Amniotic epithelial cell (primary cell): ENCODE data around the gene HOXD10.

Experiments
- DNase-seq: peaks from one replicate; pipeline ENCODE4 v3.0.0-alpha.2; 2010; ENCODE audit warnings: low read depth

The HOXD10 gene

DNA sequence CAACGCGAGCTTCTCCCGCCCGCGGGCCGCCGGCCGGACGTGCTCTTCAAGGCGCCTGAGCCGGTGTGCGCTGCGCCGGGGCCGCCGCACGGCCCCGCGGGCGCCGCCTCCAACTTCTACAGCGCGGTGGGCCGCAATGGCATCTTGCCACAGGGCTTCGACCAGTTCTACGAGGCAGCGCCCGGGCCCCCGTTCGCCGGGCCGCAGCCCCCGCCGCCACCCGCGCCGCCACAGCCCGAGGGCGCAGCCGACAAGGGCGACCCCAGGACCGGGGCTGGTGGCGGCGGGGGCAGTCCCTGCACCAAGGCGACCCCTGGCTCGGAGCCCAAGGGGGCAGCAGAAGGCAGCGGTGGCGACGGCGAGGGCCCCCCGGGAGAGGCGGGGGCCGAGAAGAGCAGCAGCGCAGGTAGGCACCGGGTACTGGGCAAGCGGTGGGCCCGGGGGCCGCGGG, 8.8 kb upstream of the HOXD10 start:
- DNase-seq = no peak

- no peak for DNase-seq
Measured at GRCh38 chr2:176109192-176109901, 7.2 kb upstream of the HOXD10 start.

GRCh38 chr2:176109946-176110345, 6.6 kb upstream of the HOXD10 start:
- DNase-seq = no peak

- no peak for DNase-seq
Measured at GRCh38 chr2:176110415-176111308, 5.9 kb upstream of the HOXD10 start.

DNA sequence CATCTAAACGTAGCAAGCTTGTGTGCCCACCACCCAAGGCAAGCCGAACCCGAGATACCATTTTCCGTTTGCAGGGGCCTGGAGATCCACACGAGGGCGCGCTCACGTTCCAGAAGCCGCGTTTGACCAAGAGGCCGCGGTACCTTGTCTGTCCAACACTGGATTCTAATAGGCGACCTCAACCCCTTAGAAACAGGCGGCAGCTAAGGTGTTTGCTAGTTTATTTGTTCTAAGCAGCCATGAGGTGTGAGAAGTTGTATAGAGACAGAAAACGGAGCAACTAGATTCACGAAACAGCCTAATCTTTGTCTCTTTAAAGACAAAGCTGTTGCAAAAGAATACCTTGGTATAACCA, 5.3 kb upstream of the HOXD10 start:
- DNase-seq = peak; percentile 41

- no peak for DNase-seq
Measured at GRCh38 chr2:176111846-176112374, 4.7 kb upstream of the HOXD10 start.

DNA sequence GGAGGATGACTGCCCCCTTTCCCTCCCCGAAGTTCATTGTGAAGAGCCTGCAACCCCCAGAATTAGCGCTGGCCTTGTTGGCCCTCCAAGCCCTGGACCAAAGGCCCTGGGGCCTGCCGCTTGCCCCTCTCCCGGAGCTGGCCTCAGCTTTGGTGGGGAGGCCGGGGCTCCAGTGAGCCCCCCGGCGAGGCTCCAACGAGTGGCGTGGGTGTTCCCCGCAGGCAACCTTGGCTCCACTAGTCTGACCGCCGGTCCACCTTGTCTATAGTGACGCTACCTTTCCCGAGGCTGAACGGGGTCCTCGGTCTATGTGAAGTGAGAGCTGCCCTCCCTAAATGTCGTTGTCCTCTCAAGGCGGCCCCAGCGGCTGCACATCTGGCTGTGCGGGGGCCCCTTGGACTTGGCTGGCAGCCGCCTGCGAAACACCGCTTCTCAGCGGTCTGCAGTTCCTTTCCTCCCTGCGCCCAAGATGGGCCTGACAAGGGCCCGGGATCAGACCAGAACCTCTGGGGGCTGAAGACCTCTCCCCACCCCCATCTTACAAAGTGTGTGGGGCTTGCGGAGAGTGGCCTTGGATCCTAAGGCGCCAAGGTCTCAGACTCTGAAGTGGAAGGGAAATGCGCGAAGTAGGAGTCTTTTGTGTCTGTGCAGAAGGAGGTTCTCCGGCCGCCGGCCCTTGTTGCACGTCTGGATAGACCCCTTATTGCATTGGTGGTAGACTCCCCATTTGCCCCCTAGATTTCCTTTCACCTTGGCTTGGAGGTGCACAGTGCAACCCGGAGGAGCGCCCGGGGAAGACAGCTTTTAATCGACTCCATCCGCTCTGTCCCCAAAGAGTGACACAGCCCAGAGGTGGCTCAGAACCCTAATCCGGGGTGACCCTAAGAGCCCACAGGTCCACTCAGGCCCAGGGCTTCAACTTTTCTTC, 3.9 kb upstream of the HOXD10 start:
- no peak for DNase-seq

GRCh38 chr2:176114120-176114929, 2.3 kb upstream of the HOXD10 start:
- DNase-seq = no peak

- DNase-seq = no peak
Measured at GRCh38 chr2:176114930-176115625, 1.5 kb upstream of the HOXD10 start.

DNA sequence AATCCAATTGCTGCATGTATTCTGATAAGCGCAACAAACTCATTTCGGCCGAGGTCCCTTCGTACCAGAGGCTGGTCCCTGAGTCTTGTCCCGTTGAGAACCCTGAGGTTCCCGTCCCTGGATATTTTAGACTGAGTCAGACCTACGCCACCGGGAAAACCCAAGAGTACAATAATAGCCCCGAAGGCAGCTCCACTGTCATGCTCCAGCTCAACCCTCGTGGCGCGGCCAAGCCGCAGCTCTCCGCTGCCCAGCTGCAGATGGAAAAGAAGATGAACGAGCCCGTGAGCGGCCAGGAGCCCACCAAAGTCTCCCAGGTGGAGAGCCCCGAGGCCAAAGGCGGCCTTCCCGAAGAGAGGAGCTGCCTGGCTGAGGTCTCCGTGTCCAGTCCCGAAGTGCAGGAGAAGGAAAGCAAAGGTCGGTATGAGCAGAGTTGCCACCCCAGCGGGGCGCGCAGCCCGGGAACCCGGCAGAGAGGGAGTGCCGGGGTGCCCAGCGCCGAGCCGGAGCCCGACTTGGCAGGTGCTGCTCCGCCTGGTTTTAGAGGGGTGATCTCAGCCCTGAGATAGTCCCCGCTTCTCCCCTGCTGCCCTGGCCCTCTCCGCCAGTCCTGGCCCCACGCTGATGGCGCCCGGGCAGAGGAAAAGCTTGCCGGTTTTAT, 714 bp downstream of the HOXD10 start:
- DNase-seq = no peak

DNA sequence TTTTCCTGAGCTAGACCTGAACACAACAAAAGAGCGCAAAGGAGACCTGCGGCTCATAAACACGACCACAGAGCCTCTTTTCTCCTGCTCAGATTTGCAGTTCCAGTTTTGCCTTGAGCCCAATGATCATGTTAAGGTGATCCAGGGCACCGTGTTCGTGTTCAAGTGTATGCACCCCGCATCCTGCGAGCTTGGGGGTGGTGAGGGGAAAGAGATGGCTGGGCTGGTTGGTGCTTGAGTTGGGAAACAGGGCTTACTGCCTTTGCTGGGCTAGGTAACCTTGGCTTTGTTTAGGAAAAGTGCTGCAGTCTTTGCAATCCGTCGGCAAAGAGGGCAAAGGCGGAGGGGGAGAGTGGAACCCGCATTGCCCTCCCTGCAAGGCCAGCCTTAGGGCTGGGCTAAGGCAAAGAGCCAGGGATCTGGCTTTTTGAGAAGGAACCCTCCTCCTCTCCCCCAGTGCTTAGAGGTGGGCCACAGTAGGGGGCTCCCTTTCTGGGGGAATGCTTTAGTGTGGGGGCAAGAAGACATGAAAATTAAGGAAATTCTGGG, 1.3 kb downstream of the HOXD10 start:
- no peak for DNase-seq

DNA sequence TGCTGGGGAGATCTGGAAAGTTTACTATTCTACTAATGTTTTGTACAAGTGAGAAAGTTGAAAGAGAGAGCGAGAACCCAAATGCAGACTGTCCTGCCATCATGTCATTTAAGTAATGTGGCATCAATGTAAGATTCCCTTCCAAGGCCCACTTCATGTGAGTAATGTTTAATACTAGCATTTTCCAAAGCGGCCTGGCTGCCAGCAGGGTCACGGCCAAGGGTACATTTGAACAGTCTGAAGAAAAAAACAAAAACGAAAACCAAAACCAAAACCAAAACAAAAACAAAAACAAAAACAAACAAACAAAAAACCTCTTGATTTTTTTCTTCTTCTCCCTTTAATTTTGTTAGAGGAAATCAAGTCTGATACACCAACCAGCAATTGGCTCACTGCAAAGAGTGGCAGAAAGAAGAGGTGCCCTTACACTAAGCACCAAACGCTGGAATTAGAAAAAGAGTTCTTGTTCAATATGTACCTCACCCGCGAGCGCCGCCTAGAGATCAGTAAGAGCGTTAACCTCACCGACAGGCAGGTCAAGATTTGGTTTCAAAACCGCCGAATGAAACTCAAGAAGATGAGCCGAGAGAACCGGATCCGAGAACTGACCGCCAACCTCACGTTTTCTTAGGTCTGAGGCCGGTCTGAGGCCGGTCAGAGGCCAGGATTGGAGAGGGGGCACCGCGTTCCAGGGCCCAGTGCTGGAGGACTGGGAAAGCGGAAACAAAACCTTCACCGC, 2.2 kb downstream of the HOXD10 start:
- no peak for DNase-seq

DNA sequence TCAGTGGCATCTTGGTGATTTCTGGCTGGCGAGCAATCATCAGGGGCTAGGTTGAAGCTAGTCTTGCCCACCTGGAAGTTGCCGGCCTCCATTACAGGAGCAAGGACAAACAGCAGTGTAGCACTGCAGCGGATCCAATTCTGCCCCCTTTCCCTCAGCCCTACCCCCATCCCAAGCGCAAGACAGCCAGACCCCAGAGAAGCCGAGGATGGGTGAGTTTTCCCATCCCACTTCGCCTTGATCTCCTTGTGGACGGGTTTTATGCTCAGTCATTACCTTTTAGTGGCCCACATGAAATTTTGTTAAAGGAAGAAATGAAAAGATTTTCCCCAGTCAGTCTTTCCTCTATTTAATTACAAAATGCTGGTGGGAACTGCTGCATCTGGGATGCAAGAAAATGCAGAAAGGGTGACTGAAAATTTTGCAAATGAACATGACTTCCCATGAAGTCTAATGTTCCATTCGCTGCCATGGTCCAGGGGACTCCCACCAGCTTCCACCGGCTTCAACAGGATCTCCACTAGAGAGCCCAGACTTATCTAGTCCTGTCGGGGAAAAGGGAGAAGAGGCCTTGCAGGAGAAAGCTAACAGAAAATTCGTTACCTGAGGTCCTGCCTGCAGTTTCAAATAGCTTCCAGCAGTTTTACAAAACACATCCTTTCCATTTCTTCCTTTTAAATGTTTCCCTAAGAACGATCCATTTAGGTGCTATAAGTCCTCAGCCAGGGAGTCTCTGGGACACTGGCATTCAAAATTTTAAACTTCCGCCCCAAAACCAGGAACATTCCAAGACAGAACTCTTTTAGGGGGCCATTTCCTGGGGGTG, 4.0 kb downstream of the HOXD10 start:
- DNase-seq = no peak

- no peak for DNase-seq
Measured at GRCh38 chr2:176121190-176122051, 4.8 kb downstream of the HOXD10 start.

GRCh38 chr2:176122052-176122682, 5.6 kb downstream of the HOXD10 start:
- no peak for DNase-seq

DNA sequence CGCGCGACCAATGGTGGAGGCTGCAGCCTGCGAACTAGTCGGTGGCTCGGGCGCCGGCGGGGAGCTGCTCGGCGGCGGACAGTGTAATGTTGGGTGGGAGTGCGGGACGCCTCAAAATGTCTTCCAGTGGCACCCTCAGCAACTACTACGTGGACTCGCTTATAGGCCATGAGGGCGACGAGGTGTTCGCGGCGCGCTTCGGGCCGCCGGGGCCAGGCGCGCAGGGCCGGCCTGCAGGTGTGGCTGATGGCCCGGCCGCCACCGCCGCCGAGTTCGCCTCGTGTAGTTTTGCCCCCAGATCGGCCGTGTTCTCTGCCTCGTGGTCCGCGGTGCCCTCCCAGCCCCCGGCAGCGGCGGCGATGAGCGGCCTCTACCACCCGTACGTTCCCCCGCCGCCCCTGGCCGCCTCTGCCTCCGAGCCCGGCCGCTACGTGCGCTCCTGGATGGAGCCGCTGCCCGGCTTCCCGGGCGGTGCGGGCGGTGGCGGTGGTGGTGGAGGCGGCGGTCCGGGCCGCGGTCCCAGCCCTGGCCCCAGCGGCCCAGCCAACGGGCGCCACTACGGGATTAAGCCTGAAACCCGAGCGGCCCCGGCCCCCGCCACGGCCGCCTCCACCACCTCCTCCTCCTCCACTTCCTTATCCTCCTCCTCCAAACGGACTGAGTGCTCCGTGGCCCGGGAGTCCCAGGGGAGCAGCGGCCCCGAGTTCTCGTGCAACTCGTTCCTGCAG, 6.3 kb downstream of the HOXD10 start, which contains the start of gene HOXD9:
Gene HOXD9, plus strand, starts transcription at position 37 of the 728 bp plus-strand sequence. Its CDS starts 50 bp downstream, at position 87.
- no peak for DNase-seq
